Body of pancreas (tissue), 4 donors: ENCODE measurements around the gene CDC42BPA.

Experiments used
- CTCF ChIP-seq, 7 experiments: fragments of 450-650 bp in 4 of 7; fragments of 200-600 bp in 3 of 7; sonication (generic) in 3 of 7; IDR thresholded peaks; one replicate each; pipeline ENCODE4 v1.5.1; 2016 to 2019; ENCODE audit warnings: antibody characterized with exemption in 7 of 7
- POLR2A ChIP-seq, 3 donors: fragments of 450-650 bp; IDR thresholded peaks; one replicate each; pipeline ENCODE4 v1.6.1; 2016; ENCODE audit warnings: antibody characterized with exemption in 3 of 3, mild to moderate bottlenecking in 2 of 3

GRCh38 chr1:227215863-227216510 lies 102.3 kb downstream of the CDC42BPA start:
- TF ChIP-seq CTCF (IDR thresholded peaks at IDR 0.05) (no peak), POLR2A (IDR thresholded peaks at IDR 0.05) (no peak)
